Upper lobe of left lung (tissue), 6 donors: Measurements from ENCODE around the gene NAT9. TPM values are rescaled to one million over a fixed set of nuclear protein-coding genes. Genes with fewer than 3 reads are reported as not detected.

Source experiments
- ATAC-seq, 2 donors: fragments of 200-7000 bp; cut with Tn5 transposase; one replicate each; pipeline ENCODE4 v1.9.1; 2022; ENCODE audit warnings: mild to moderate bottlenecking in 2 of 2, moderate library complexity in 2 of 2; ENCODE audit not compliant: low FRiP score in 2 of 2
- DNase-seq, 2 donors: peaks; one replicate each; pipeline ENCODE4 v3.0.0-alpha.2; 2019 to 2020
- H3K27ac ChIP-seq, 4 donors: fragments of 200-600 bp; sonication (generic); one replicate each; pipeline ENCODE4 v1.5.1; 2016 to 2019
- H3K27me3 ChIP-seq, 4 donors: fragments of 200-600 bp; sonication (generic); one replicate each; pipeline ENCODE4 v1.5.1; 2017 to 2019
- H3K36me3 ChIP-seq, 4 donors: fragments of 200-600 bp; sonication (generic); one replicate each; pipeline ENCODE4 v1.5.1; 2016 to 2019
- H3K4me1 ChIP-seq, 4 donors: fragments of 200-600 bp; sonication (generic); one replicate each; pipeline ENCODE4 v1.5.1; 2018 to 2019
- H3K4me3 ChIP-seq, 4 donors: fragments of 200-600 bp; sonication (generic); one replicate each; pipeline ENCODE4 v1.5.1; 2017 to 2019; ENCODE audit warnings: mild to moderate bottlenecking in 2 of 4, moderate library complexity in 1 of 4
- H3K9me3 ChIP-seq, 4 donors: fragments of 200-600 bp; sonication (generic); one replicate each; pipeline ENCODE4 v1.5.1; 2018 to 2019
- CTCF ChIP-seq, 6 experiments: fragments of 450-650 bp in 4 of 6; fragments of 200-600 bp in 2 of 6; sonication (generic) in 2 of 6; IDR thresholded peaks; one replicate each; pipeline ENCODE4 v1.5.1; 2016 to 2019; ENCODE audit warnings: antibody characterized with exemption in 6 of 6
- EP300 ChIP-seq, 4 donors: sonication (generic); formaldehyde crosslinking; IDR thresholded peaks; one replicate each; pipeline ENCODE4 v1.5.1; 2017; ENCODE audit warnings: antibody characterized with exemption in 4 of 4, control low read depth in 2 of 4
- POLR2A ChIP-seq, 4 donors: fragments of 450-650 bp; IDR thresholded peaks; one replicate each; pipeline ENCODE4 v1.5.1; 2016 to 2017; ENCODE audit warnings: antibody characterized with exemption in 4 of 4, mild to moderate bottlenecking in 2 of 4
- POLR2AphosphoS5 ChIP-seq, 2 donors: sonication (generic); formaldehyde crosslinking; IDR thresholded peaks; one replicate each; pipeline ENCODE4 v1.5.1; 2017; ENCODE audit warnings: antibody characterized with exemption in 2 of 2
- WGBS, 2 donors: methylation state at CpG; one replicate each; pipeline ENCODE4 v1.1.5; 2017 to 2018; 5-methylcytosine and 5-hydroxymethylcytosine counted together
- total RNA-seq, 6 donors: library from RNA; depleted of rRNA in 4 of 6; stranded (reverse); fragments of >200 nt in 4 of 6; gene quantifications; one replicate each; pipeline versions ENCODE4 v1.1.0 to v1.2.1, GENCODE V29; 2016 to 2021
- donor health status: DM: no; HTN: no; CAD: no; lungs with moderate emphysema.
- donor health status: DM: no; HTN: yes; CAD: no; lungs with severe emphysema.

Gene NAT9
- total RNA-seq, 6 donors from 2014 or later, result 16.1 to 78.6 (median 41.7) TPM

GRCh38 chr17:74750327-74751069, 25.6 kb downstream of the NAT9 start:
- TF ChIP-seq CTCF (IDR thresholded peaks at IDR 0.05) (no peak), POLR2AphosphoS5 (IDR thresholded peaks at IDR 0.05) (no peak), POLR2A (IDR thresholded peaks at IDR 0.05) (no peak), EP300 (IDR thresholded peaks at IDR 0.05) (no peak)
- H3K27me3 ChIP-seq, result no peaks in the 10 kb centered on the region
- H3K9me3 ChIP-seq, result no peaks in the 10 kb centered on the region
- ATAC-seq (no peak), DNase-seq (peak in 1 of 2 donors; percentile 65)
- WGBS, 2 donors, result 39 to 69% methylated on average over 10 to 13 of the region's 13 CpGs
- peaks cover 42 to 73% (median 54%) of the 10 kb centered on the region in 4 donors for H3K4me1 ChIP-seq
- peak overlapping the region in 3 of 4 donors; percentile 82 to 88 (median 87) for H3K27ac ChIP-seq
- no peaks in the 10 kb centered on the region for H3K36me3 ChIP-seq
- H3K4me3 ChIP-seq, result peak overlapping the region in 3 of 4 donors; percentile 72 to 91 (median 83)

GRCh38 chr17:74750039-74750326, 26.2 kb downstream of the NAT9 start:
- ATAC-seq, result no peak
- TF ChIP-seq CTCF (IDR thresholded peaks at IDR 0.05), result no peak
- no peak for TF ChIP-seq POLR2AphosphoS5 (IDR thresholded peaks at IDR 0.05)
- TF ChIP-seq POLR2A (IDR thresholded peaks at IDR 0.05), result no peak
- TF ChIP-seq EP300 (IDR thresholded peaks at IDR 0.05), result no peak
- Histone ChIP-seq H3K9me3 (no peaks in the 10 kb centered on the region), H3K4me3 (peak overlapping the region; percentile 72 to 91 (median 86)), H3K27me3 (no peaks in the 10 kb centered on the region), H3K4me1 (peaks cover 47 to 73% (median 59%) of the 10 kb centered on the region in 4 donors), H3K36me3 (no peaks in the 10 kb centered on the region), H3K27ac (peak overlapping the region; percentile 74 to 88 (median 84))
- WGBS, 2 donors, result 39 to 60% methylated on average over 5 to 6 of the region's 6 CpGs
- DNase-seq, result no peak

- TF ChIP-seq POLR2AphosphoS5 (IDR thresholded peaks at IDR 0.05), result no peak
- no peak for TF ChIP-seq POLR2A (IDR thresholded peaks at IDR 0.05)
- no peak for TF ChIP-seq CTCF (IDR thresholded peaks at IDR 0.05)
- no peak for TF ChIP-seq EP300 (IDR thresholded peaks at IDR 0.05)
- H3K27me3 ChIP-seq, result no peaks in the 10 kb centered on the region
- H3K4me1 ChIP-seq, result peaks cover 52 to 78% (median 64%) of the 10 kb centered on the region in 4 donors
- WGBS, 2 donors, result 1 to 2% methylated on average over 16 to 46 of the region's 46 CpGs
- peak in 1 of 2 donors; percentile 15 for ATAC-seq
- peak; percentile 45 to 90 for DNase-seq
- no peaks in the 10 kb centered on the region for H3K36me3 ChIP-seq
- no peaks in the 10 kb centered on the region for H3K9me3 ChIP-seq
- peak overlapping the region; percentile 74 to 88 (median 84) for H3K27ac ChIP-seq
- H3K4me3 ChIP-seq, result peak overlapping the region; percentile 72 to 91 (median 86)
Measured at GRCh38 chr17:74749279-74750038, 26.7 kb downstream of the NAT9 start.

- DNase-seq (peak; percentile 97 to 99), ATAC-seq (peak; percentile 95 to 97)
- 0% methylated on average over 5 to 27 of the region's 90 CpGs for WGBS, 2 donors
- TF ChIP-seq POLR2AphosphoS5 (IDR thresholded peaks at IDR 0.05) (peak; percentile 90 to 97), CTCF (IDR thresholded peaks at IDR 0.05) (peak in 3 of 6 experiments; percentile 27 to 59 (median 30)), POLR2A (IDR thresholded peaks at IDR 0.05) (peak in 3 of 4 donors; percentile 81 to 98 (median 96)), EP300 (IDR thresholded peaks at IDR 0.05) (no peak)
- H3K27ac ChIP-seq, result peak within 1 kb of the TSS; percentile 74 to 88 (median 84)
- H3K36me3 ChIP-seq, result no peaks in the 10 kb centered on the region
- H3K27me3 ChIP-seq, result no peaks in the 10 kb centered on the region
- H3K4me3 ChIP-seq, result peak within 1 kb of the TSS; percentile 72 to 91 (median 86)
- peaks cover 52 to 85% (median 68%) of the 10 kb centered on the region in 4 donors for H3K4me1 ChIP-seq
- H3K9me3 ChIP-seq, result no peaks in the 10 kb centered on the region
Measured at GRCh38 chr17:74748529-74749278, 27.4 kb downstream of the NAT9 start, which contains the start of gene NHERF1. NHERF1 (plus strand) TSS chr17:74748628; CDS start chr17:74748847, 219 bp downstream.
